Liver (tissue), 9 donors: Measurements from ENCODE around the gene BCR. TPM values are rescaled to one million over a fixed set of nuclear protein-coding genes. Genes with fewer than 3 reads are reported as not detected.
"Not testable (repeated sequence)": the region's sequence is repeated elsewhere in the genome, so short reads cannot be mapped to it uniquely, and the experiment has no call there.

Experiments
- DNase-seq: peaks from one replicate; pipeline ENCODE4 v3.0.0-alpha.2; 2017; ENCODE audit warnings: low spot score
- H3K27ac ChIP-seq, 2 donors: one replicate each; pipeline ENCODE4 v1.7.0; 2013; ENCODE audit warnings: inconsistent platforms in 2 of 2, low read length in 2 of 2, control low read depth in 1 of 2, low read depth in 1 of 2, mild to moderate bottlenecking in 1 of 2
- H3K27me3 ChIP-seq, 4 donors: one replicate each; pipeline versions ENCODE4 v1.6.1 to v1.7.0; 2013; ENCODE audit warnings: low read length in 3 of 4, inconsistent platforms in 1 of 4, mild to moderate bottlenecking in 1 of 4, moderate library complexity in 1 of 4; ENCODE audit not compliant: control insufficient read depth in 4 of 4, insufficient read depth in 4 of 4
- H3K36me3 ChIP-seq, 4 donors: one replicate each; pipeline versions ENCODE4 v1.6.1 to v1.7.0; 2013; ENCODE audit warnings: low read length in 3 of 4, mild to moderate bottlenecking in 3 of 4, low read depth in 1 of 4, moderate library complexity in 1 of 4; ENCODE audit not compliant: control insufficient read depth in 4 of 4, insufficient read depth in 3 of 4
- H3K4me1 ChIP-seq, 4 donors: one replicate each; pipeline versions ENCODE4 v1.6.1 to v1.7.0; 2013; ENCODE audit warnings: low read length in 3 of 4, mild to moderate bottlenecking in 3 of 4, moderate library complexity in 1 of 4; ENCODE audit not compliant: control insufficient read depth in 4 of 4, insufficient read depth in 4 of 4
- H3K4me3 ChIP-seq, 3 donors: one replicate each; pipeline versions ENCODE4 v1.6.1 to v1.7.0; 2013; ENCODE audit warnings: low read length in 3 of 3, control low read depth in 1 of 3, low read depth in 1 of 3, mild to moderate bottlenecking in 1 of 3
- H3K9ac ChIP-seq, 2 donors: one replicate each; pipeline ENCODE4 v1.7.0; 2013; ENCODE audit warnings: low read length in 2 of 2, mild to moderate bottlenecking in 2 of 2, moderate library complexity in 2 of 2, control low read depth in 1 of 2, low read depth in 1 of 2
- H3K9me3 ChIP-seq, 4 donors: one replicate each; pipeline versions ENCODE4 v1.6.1 to v1.7.0; 2013; ENCODE audit warnings: low read length in 3 of 4; ENCODE audit not compliant: control insufficient read depth in 4 of 4
- ATF3 ChIP-seq: IDR thresholded peaks from 2 replicates; pipeline ENCODE4 v1.6.1; 2016; ENCODE audit warnings: antibody characterized with exemption
- EGR1 ChIP-seq, 2 donors: IDR thresholded peaks; 2 replicates each; pipeline ENCODE4 v1.6.1; 2016 to 2018; ENCODE audit warnings: antibody characterized with exemption in 2 of 2, low read depth in 2 of 2
- FOXA1 ChIP-seq: IDR thresholded peaks from 2 replicates; pipeline ENCODE4 v1.6.1; 2016; ENCODE audit warnings: antibody characterized with exemption
- FOXA2 ChIP-seq: IDR thresholded peaks from 2 replicates; pipeline ENCODE4 v1.6.1; 2016; ENCODE audit warnings: antibody characterized with exemption
- GABPA ChIP-seq, 2 donors: IDR thresholded peaks in 1 of 2; conservative IDR thresholded peaks in 1 of 2; 2 replicates each; pipeline ENCODE4 v1.6.1; 2016; ENCODE audit warnings: antibody characterized with exemption in 2 of 2, mild to moderate bottlenecking in 1 of 2, moderate library complexity in 1 of 2
- HNF4A ChIP-seq, 2 donors: conservative IDR thresholded peaks; 2 replicates each; pipeline ENCODE4 v1.6.1; 2016; ENCODE audit warnings: antibody characterized with exemption in 2 of 2, mild to moderate bottlenecking in 2 of 2
- HNF4G ChIP-seq: IDR thresholded peaks from 2 replicates; pipeline ENCODE4 v1.6.1; 2016; ENCODE audit warnings: antibody characterized with exemption
- JUND ChIP-seq, 2 donors: IDR thresholded peaks; 2 replicates each; pipeline ENCODE4 v1.6.1; 2016; ENCODE audit warnings: antibody characterized with exemption in 2 of 2
- MAX ChIP-seq: IDR thresholded peaks from 2 replicates; pipeline ENCODE4 v1.6.1; 2016; ENCODE audit warnings: antibody characterized with exemption
- NR2F2 ChIP-seq: IDR thresholded peaks from 2 replicates; pipeline ENCODE4 v1.6.1; 2016; ENCODE audit warnings: antibody characterized with exemption
- RAD21 ChIP-seq, 2 donors: IDR thresholded peaks; 2 replicates each; pipeline ENCODE4 v1.6.1; 2016; ENCODE audit warnings: antibody characterized with exemption in 2 of 2, mild to moderate bottlenecking in 2 of 2
- REST ChIP-seq: IDR thresholded peaks from 2 replicates; pipeline ENCODE4 v1.6.1; 2016; ENCODE audit warnings: antibody characterized with exemption, mild to moderate bottlenecking
- RXRA ChIP-seq, 2 donors: IDR thresholded peaks; 2 replicates each; pipeline ENCODE4 v1.6.1; 2017 to 2018; ENCODE audit warnings: antibody characterized with exemption in 2 of 2, mild to moderate bottlenecking in 1 of 2
- YY1 ChIP-seq: IDR thresholded peaks from 2 replicates; pipeline ENCODE4 v1.6.1; 2016; ENCODE audit warnings: antibody characterized with exemption, mild to moderate bottlenecking
- ZBTB33 ChIP-seq: IDR thresholded peaks from 2 replicates; pipeline ENCODE4 v1.6.1; 2016; ENCODE audit warnings: antibody characterized with exemption
- WGBS: extraction: QIAGEN DNeasy Blood & Tissue Kit; methylation state at CpG from one replicate; pipeline ENCODE4 v1.1.7; 2013; 5-methylcytosine and 5-hydroxymethylcytosine counted together
- polyA plus RNA-seq, 2 donors: library from polyadenylated mRNA; stranded (reverse) in 1 of 2; unstranded in 1 of 2; fragments of 200-250 nt in 1 of 2; fragments of >200 nt in 1 of 2; fragmentation: Nextera tagmentation in 1 of 2; extraction: Ambion mirVana in 1 of 2; gene quantifications; one replicate each; pipeline versions ENCODE4 v1.2.1 to v1.2.3, GENCODE V29; 2013 to 2015
- total RNA-seq, 2 donors: library from RNA; depleted of rRNA; stranded (reverse); fragments of >200 nt; gene quantifications; one replicate each; pipeline ENCODE4 v1.2.3, GENCODE V29; 2014
- TF ChIP-seq, protein P1 (sequence below): fragments of 150-350 bp; IDR thresholded peaks from 2 replicates; pipeline ENCODE4 v1.5.1; 2017; ENCODE audit warnings: improper control_type of control experiment, low read depth, low read length; ENCODE audit not compliant: missing input control
- donor health status: healthy.
- donor health status: healthy.
- donor health status: healthy.
- donor health status: healthy.
- donor health status: healthy.

The BCR gene
- total and polyA plus RNA-seq, 4 donors: 7.4 to 35.6 (median 18.3) TPM

GRCh38 chr22:23133922-23134321, 46.4 kb upstream of the BCR start (continued):
- TF ChIP-seq, protein P1, sequence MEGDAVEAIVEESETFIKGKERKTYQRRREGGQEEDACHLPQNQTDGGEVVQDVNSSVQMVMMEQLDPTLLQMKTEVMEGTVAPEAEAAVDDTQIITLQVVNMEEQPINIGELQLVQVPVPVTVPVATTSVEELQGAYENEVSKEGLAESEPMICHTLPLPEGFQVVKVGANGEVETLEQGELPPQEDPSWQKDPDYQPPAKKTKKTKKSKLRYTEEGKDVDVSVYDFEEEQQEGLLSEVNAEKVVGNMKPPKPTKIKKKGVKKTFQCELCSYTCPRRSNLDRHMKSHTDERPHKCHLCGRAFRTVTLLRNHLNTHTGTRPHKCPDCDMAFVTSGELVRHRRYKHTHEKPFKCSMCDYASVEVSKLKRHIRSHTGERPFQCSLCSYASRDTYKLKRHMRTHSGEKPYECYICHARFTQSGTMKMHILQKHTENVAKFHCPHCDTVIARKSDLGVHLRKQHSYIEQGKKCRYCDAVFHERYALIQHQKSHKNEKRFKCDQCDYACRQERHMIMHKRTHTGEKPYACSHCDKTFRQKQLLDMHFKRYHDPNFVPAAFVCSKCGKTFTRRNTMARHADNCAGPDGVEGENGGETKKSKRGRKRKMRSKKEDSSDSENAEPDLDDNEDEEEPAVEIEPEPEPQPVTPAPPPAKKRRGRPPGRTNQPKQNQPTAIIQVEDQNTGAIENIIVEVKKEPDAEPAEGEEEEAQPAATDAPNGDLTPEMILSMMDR: no peak
- TF ChIP-seq YY1: no peak

- not testable (repeated sequence) for DNase-seq, H3K9ac ChIP-seq, H3K27ac ChIP-seq, H3K4me3 ChIP-seq, H3K27me3 ChIP-seq, H3K36me3 ChIP-seq, H3K9me3 ChIP-seq, H3K4me1 ChIP-seq
- 85% methylated on average over 4 of the region's 4 CpGs for WGBS
Measured at GRCh38 chr22:23136991-23137390, 43.3 kb upstream of the BCR start.

GRCh38 chr22:23137468-23137867, 42.8 kb upstream of the BCR start:
- 73% methylated on average over 3 of the region's 3 CpGs for WGBS

More at GRCh38 chr22:23137468-23137867, 42.8 kb upstream of the BCR start:
- TF ChIP-seq REST (no peak), JUND (IDR thresholded peaks at IDR 0.05) (no peak), FOXA1 (no peak), MAX (no peak), RAD21 (IDR thresholded peaks at IDR 0.05) (no peak), GABPA (IDR thresholded peaks at IDR 0.05 in 1 of 2, conservative IDR thresholded peaks at IDR 0.05 in 1 of 2) (no peak), EGR1 (IDR thresholded peaks at IDR 0.05; ENCODE audit: low read depth in 2 of 2) (no peak), FOXA2 (no peak), NR2F2 (no peak), ZBTB33 (no peak), RXRA (IDR thresholded peaks at IDR 0.05) (no peak), HNF4G (no peak), ATF3 (no peak), HNF4A (conservative IDR thresholded peaks at IDR 0.05) (no peak), YY1 (no peak)
- TF ChIP-seq, protein P1: no peak
- no peak for DNase-seq
- no peaks in the 10 kb centered on the region for H3K27me3 ChIP-seq
- H3K27ac ChIP-seq: no peak overlapping the region
- H3K4me3 ChIP-seq: no peak overlapping the region
- H3K9ac ChIP-seq: no peak overlapping the region
- peaks cover 3 to 9% (median 4%) of the 10 kb centered on the region in 4 donors for H3K4me1 ChIP-seq
- no peaks in the 10 kb centered on the region for H3K9me3 ChIP-seq
- no peaks in the 10 kb centered on the region for H3K36me3 ChIP-seq
